IPS-18a (cell line): ENCODE data around the gene CNN2.

Experiments
- H3K27ac ChIP-seq: one replicate; pipeline ENCODE4 v1.5.1; 2013; ENCODE audit warnings: low read length
- H3K27me3 ChIP-seq: one replicate; pipeline ENCODE4 v1.6.1; 2013; ENCODE audit warnings: mild to moderate bottlenecking, low read length; ENCODE audit not compliant: control insufficient read depth, insufficient read depth
- H3K36me3 ChIP-seq: one replicate; pipeline ENCODE4 v1.6.1; 2013; ENCODE audit warnings: low read depth, low read length; ENCODE audit not compliant: control insufficient read depth
- H3K4me1 ChIP-seq: one replicate; pipeline ENCODE4 v1.6.1; 2013; ENCODE audit warnings: low read depth, low read length; ENCODE audit not compliant: control insufficient read depth
- H3K4me3 ChIP-seq: one replicate; pipeline ENCODE4 v1.5.1; 2013; ENCODE audit warnings: low read length
- H3K9ac ChIP-seq: one replicate; pipeline ENCODE4 v1.6.1; 2013; ENCODE audit warnings: mild to moderate bottlenecking, low read length, moderate library complexity
- H3K9me3 ChIP-seq: one replicate; pipeline ENCODE4 v1.6.1; 2013; ENCODE audit warnings: low read depth, low read length; ENCODE audit not compliant: control insufficient read depth

Gene CNN2

DNA sequence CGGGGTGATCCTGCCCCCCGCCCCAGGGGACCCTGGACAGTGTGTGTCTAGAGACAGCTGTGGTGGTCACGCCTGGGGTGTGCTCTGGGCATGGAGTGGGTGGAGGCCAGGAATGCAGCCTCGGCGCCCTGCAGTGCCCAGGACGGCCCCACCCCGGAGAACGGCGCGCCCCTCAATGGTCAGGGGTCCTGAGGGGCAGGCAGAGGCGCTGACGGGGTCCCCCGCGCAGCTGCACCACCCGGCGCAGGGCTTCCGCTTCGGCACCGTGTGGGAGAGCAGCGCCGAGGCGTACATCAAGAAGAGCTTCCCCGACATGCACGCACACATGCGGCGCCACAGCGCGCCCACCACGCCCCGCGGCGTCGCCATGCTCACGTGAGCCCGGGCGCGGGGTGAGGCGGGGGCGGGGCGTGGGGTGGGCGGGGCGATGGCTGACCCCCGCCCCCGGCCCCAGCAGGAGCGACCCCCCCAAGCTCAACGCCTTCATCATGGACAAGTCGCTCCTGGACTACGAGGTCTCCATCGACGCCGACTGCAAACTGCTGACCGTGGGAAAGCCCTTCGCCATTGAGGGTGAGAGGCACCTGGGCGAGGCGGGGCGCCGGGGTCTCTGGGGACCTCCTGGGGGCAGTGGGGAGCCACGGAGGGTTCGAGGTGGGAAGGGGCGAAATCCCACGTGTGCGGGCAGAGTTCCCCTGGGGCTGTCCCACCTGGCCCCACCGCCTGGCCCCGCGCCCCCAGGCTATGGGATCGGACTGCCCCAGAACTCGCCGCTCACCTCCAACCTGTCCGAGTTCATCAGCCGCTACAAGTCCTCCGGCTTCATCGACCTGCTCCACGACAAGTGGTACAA, 18.8 kb upstream of the CNN2 start:
- H3K27me3 ChIP-seq: no peaks in the 10 kb centered on the region
- H3K27ac ChIP-seq: no peak overlapping the region
- H3K9me3 ChIP-seq: no peaks in the 10 kb centered on the region
- peaks cover 3% of the 10 kb centered on the region for H3K36me3 ChIP-seq
- H3K4me1 ChIP-seq: no peaks in the 10 kb centered on the region
- H3K4me3 ChIP-seq: no peak overlapping the region
- H3K9ac ChIP-seq: no peak overlapping the region

DNA sequence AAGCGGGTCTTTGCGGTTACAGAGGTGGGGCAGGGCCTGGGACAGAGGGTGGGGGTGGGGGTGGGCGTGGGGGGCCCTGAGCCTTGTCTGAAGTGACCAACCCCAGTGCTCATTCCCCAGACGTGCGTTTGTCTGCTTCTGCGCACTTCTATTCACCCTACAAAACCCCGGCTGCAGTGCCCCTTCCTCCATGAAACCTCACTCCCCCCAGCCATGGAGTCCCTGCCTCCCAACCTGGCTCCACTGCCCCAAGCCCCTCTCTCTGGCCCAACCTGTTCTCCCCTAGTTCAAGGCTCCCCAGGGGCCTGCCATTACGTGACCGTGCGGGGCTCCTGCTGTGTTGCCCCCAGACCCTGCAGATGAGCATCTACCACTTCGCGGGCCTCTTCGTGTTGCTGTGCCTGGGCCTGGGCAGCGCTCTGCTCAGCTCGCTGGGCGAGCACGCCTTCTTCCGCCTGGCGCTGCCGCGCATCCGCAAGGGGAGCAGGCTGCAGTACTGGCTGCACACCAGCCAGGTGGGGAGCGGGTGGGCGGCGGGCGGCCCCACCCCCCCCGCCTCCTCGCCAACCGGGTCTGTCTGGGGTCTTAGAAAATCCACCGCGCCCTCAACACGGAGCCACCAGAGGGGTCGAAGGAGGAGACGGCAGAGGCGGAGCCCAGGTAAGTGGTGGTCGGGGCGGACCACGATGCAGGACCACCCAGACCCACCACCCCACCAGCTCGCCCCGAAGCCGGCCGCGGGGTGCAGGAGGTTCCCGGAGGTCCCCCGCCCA, 18.0 kb upstream of the CNN2 start:
- Histone ChIP-seq H3K9ac (no peak overlapping the region), H3K4me3 (no peak overlapping the region), H3K4me1 (no peaks in the 10 kb centered on the region), H3K27ac (no peak overlapping the region), H3K27me3 (no peaks in the 10 kb centered on the region), H3K9me3 (no peaks in the 10 kb centered on the region), H3K36me3 (peaks cover 5% of the 10 kb centered on the region)

DNA sequence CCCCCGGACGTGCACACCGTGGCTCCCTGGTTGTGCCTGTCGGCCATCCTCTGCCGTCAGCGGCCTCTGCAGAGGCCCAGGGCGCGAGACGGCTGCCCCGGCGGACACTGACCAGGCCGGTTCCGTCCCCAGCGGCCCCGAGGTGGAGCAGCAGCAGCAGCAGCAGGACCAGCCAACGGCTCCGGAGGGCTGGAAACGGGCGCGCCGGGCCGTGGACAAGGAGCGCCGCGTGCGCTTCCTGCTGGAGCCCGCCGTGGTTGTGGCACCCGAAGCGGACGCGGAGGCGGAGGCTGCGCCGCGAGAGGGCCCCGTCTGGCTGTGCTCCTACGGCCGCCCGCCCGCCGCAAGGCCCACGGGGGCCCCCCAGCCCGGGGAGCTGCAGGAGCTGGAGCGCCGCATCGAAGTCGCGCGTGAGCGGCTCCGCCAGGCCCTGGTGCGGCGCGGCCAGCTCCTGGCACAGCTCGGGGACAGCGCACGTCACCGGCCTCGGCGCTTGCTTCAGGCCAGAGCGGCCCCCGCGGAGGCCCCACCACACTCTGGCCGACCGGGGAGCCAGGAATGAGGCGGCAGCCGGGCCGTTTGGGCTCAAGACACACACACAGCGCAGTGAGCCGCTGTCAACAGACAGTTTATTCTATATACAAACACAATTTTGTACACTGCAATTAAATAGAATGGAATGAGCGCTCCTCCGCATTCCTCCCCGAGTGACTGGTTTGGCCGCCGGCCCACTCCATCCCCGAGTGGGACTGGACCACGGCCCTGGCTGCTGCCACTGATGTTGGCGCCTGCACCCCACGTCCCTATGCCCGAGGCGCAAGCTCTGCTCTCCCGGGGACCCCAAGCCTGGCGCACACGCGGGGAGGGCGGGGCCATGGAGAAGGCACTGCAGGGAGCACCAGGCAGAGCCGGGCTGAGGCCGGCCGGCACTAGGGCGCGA, 17.1 kb upstream of the CNN2 start:
- H3K36me3 ChIP-seq: peaks cover 12% of the 10 kb centered on the region

DNA sequence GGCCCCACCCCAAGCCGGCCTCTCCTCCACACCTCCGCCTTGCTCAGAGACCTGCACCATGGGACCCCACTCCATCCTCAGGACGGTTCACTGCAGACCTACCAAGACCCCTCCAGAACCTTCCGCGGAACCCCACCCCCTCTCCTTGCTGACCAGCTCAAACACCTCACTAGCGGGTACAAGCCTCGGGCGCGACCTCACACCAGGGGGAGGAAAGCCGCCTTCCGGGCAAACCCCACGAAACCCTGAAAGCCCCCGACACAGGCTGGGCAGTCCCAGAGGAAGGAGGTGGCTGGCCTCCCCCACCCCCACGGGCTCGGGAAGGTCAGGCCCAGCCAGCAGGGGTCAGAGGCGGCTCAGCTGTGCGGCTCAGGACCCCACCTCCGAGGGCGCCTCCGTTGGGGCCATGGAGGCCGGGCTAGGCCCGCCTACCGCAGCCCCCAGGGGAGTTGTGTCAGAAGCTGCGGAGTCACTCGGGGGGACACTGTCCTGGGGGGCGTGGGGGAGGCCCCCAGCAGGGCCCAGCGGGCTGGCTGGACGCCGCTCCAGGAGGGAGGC, 16.3 kb upstream of the CNN2 start:
- no peak overlapping the region for H3K27ac ChIP-seq
- no peak overlapping the region for H3K9ac ChIP-seq
- H3K36me3 ChIP-seq: peaks cover 12% of the 10 kb centered on the region
- no peaks in the 10 kb centered on the region for H3K27me3 ChIP-seq
- H3K4me3 ChIP-seq: no peak overlapping the region
- no peaks in the 10 kb centered on the region for H3K9me3 ChIP-seq
- no peaks in the 10 kb centered on the region for H3K4me1 ChIP-seq

More for the DNA sequence above, 17.1 kb upstream of the CNN2 start:
- Histone ChIP-seq H3K9ac (no peak overlapping the region), H3K4me3 (no peak overlapping the region), H3K27ac (no peak overlapping the region), H3K27me3 (no peaks in the 10 kb centered on the region), H3K4me1 (no peaks in the 10 kb centered on the region), H3K9me3 (no peaks in the 10 kb centered on the region)

DNA sequence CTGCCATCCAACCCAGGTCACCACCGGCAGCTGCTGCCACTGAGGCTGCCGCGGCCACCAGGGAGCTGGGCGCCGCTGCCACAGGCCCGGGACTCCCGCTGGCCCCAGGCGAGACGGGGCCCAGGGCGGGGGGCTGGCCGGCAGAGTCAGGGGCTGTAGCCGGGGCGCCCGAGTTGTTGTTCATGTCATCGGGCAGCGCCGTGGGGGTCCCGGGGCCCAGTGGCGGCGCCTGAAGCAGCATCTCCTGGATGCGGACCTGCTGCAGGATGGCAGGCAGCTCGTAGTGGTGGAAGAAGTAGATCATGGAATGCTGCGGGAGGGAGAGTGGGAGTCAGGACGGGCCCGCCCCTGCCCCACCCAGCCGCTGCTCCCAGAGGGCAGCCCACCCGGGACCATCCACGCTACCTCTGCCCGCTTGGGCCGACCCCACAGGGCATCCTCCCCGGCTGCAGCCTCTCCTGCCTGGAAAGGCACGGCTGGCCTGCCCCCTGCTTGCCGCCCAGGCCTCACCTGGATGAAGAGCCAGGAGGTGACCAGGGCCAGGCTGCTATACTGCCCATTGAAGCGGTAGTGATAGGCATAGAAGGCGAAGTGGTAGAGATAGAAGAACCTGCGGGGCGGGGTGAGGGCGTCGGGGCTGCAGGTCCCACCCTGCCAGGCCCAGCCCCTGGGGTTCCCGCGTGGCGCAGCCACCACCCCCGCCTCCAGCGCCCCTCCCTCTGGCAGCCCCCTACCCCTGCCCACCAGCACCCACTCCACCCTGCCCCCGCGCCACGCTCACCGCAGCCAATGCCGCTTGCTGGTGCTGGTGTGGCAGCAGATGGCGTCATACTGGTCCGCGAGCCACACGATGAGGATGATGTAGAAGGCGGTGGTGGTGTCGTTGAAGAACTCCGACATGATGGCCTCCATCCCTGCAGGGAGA, 15.6 kb upstream of the CNN2 start:
- H3K36me3 ChIP-seq: peaks cover 12% of the 10 kb centered on the region
- H3K9me3 ChIP-seq: no peaks in the 10 kb centered on the region
- H3K9ac ChIP-seq: no peak overlapping the region
- no peak overlapping the region for H3K27ac ChIP-seq
- no peak overlapping the region for H3K4me3 ChIP-seq
- H3K4me1 ChIP-seq: no peaks in the 10 kb centered on the region
- H3K27me3 ChIP-seq: no peaks in the 10 kb centered on the region

DNA sequence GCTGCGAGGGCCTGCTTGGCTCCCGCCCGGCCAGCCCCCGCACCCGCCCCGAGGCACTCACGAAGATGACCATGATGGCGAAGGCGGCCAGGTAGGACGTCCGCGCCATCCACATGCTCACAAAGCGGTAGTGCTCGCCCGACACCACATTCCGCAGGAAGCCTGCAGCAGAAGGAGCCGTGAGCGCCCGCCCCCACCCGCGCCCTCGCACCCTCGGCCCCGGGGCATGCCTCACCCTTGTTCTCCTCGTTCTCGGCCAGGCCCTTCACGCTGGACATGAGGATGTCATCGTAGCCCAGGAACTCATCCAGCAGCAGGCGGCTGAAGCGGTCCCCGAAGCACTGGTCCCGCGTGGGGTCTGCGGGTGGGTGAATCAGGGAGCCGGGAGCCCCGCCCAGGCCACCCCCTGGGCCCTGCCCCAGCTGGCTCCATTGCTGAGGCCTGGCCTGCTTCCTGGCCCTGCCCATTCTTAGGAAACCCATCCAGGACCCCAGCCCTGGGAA, 14.5 kb upstream of the CNN2 start:
- Histone ChIP-seq H3K4me3 (no peak overlapping the region), H3K36me3 (peaks cover 12% of the 10 kb centered on the region), H3K4me1 (peaks cover 6% of the 10 kb centered on the region), H3K27me3 (no peaks in the 10 kb centered on the region), H3K9ac (no peak overlapping the region), H3K27ac (no peak overlapping the region), H3K9me3 (no peaks in the 10 kb centered on the region)

DNA sequence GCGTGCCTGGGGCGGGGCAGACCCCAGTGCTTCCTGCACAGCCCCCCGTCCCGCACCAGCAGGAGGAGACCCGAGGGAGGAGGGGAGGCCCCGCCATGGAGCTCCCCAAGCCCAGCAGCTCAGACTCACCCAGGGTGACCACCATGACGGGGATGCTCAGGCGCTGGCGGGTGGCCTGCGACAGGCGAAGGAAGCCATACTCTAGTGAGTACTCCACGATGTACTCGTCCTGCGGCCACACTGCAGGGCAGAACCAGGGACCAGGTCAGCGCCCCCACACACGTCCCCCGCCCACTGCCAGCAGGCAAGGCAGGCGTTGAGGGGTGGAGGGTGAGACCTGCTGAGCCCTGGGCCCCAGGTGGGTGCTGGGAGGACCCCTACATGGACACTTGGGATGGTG, 14.1 kb upstream of the CNN2 start:
- no peaks in the 10 kb centered on the region for H3K27me3 ChIP-seq
- peaks cover 12% of the 10 kb centered on the region for H3K36me3 ChIP-seq
- no peak overlapping the region for H3K27ac ChIP-seq
- H3K4me1 ChIP-seq: peaks cover 6% of the 10 kb centered on the region
- H3K9ac ChIP-seq: no peak overlapping the region
- no peaks in the 10 kb centered on the region for H3K9me3 ChIP-seq
- H3K4me3 ChIP-seq: no peak overlapping the region

DNA sequence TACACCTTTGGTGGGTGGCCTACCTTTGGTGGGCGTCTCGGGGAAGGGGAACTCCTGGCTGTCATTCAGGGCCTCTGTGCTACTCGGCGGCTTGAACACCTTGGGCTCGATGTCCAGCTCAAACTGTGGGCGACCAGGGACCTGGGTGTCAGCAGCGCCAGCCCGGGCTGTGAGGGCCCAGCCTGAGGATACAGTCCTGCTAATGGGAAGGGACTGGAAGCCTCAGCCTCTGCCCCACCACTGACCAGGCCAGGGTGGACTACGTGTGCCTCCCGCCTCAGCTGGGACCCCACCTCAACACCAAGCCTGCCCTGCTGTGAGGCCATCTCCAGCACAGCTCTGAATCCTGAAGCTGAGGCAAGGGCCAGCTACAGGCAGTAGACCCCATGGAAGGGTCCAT, 13.2 kb upstream of the CNN2 start:
- H3K9ac ChIP-seq: no peak overlapping the region
- peaks cover 12% of the 10 kb centered on the region for H3K36me3 ChIP-seq
- peaks cover 6% of the 10 kb centered on the region for H3K4me1 ChIP-seq
- no peaks in the 10 kb centered on the region for H3K9me3 ChIP-seq
- no peak overlapping the region for H3K4me3 ChIP-seq
- no peak overlapping the region for H3K27ac ChIP-seq
- H3K27me3 ChIP-seq: no peaks in the 10 kb centered on the region

DNA sequence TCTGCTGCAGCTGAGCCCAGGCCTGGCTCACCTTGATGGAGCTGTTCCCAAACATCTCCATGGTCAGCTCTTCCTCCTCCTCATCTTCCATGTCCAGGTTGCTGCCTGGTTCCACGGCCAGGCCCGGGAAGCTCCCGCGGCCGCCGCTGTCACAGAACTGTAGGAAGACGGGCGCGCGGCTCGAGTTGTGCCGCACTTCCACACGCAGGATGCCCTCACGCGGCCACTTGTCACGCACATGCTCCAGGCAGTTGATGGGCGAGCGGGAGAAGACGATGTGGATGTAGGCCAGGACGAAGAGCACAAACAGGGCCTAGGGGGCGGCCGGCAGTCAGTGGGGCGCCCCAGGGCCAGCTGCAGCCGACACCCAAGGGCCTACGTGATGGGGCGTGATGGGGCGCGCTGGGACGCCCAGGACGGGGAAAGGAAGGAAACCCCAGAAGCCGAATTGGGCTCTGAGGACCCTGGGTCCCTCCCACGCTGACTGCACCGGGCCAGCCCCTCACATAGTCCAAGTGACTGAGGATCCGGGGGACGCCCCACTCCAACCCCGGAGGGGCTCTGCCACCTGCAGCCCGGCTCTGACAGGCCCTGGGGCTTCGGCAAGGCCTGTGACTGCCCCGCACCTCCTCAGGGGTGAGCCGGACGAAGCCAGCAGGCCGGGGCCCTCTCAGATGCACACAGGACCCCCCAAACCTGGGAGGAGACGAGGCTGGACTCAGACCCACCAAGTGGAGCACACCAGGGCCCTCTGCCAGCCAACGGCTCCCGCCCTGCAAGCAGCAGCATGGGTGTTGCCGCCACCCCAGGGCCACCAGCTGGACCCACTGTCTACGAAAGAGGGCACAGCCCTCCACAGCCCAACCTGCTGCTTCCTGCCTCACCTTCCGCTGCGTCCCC, 12.0 kb upstream of the CNN2 start:
- H3K9ac ChIP-seq: no peak overlapping the region

More for the DNA sequence above, 12.0 kb upstream of the CNN2 start:
- Histone ChIP-seq H3K9me3 (no peaks in the 10 kb centered on the region), H3K4me1 (peaks cover 6% of the 10 kb centered on the region), H3K27me3 (no peaks in the 10 kb centered on the region), H3K27ac (no peak overlapping the region), H3K4me3 (no peak overlapping the region), H3K36me3 (peaks cover 12% of the 10 kb centered on the region)
